Naive B cell (primary cell): ENCODE results near the gene PERM1. TPM values are rescaled to one million over a fixed set of nuclear protein-coding genes. Genes with fewer than 3 reads are reported as not detected.
A peak's percentile ranks its signal among the peaks of the same experiment; 100 is the strongest.

Source experiments
- ATAC-seq, 2 donors: fragments of 150-1000 bp; cut with Tn5 transposase; 2 replicates each; pipeline ENCODE4 v1.10.0; 2021; ENCODE audit warnings: low read depth in 2 of 2, mild to moderate bottlenecking in 2 of 2, moderate library complexity in 2 of 2
- DNase-seq: peaks from one replicate; pipeline ENCODE4 v3.0.0; 2022
- H3K27ac Mint-ChIP-seq, 6 donors: one replicate each; pipeline ENCODE4 v1.8.0; 2020 to 2022; ENCODE audit warnings: mild to moderate bottlenecking in 6 of 6, mixed read lengths in 6 of 6, moderate library complexity in 5 of 6, inconsistent platforms in 2 of 6
- H3K27me3 Mint-ChIP-seq, 3 donors: one replicate each; pipeline ENCODE4 v1.8.0; 2021 to 2022; ENCODE audit warnings: mixed read lengths in 3 of 3, mild to moderate bottlenecking in 1 of 3
- H3K36me3 Mint-ChIP-seq, 2 donors: one replicate each; pipeline ENCODE4 v1.8.0; 2020 to 2022; ENCODE audit warnings: mixed read lengths in 2 of 2, inconsistent platforms in 1 of 2, mild to moderate bottlenecking in 1 of 2
- H3K4me1 Mint-ChIP-seq, 3 donors: one replicate each; pipeline ENCODE4 v1.8.0; 2020 to 2022; ENCODE audit warnings: mixed read lengths in 3 of 3, inconsistent platforms in 1 of 3, mild to moderate bottlenecking in 1 of 3, moderate library complexity in 1 of 3
- H3K4me3 Mint-ChIP-seq, 8 donors: one replicate each; pipeline ENCODE4 v1.8.0; 2020 to 2022; ENCODE audit warnings: mild to moderate bottlenecking in 8 of 8, mixed read lengths in 8 of 8, moderate library complexity in 8 of 8, inconsistent platforms in 2 of 8
- H3K9me3 Mint-ChIP-seq, 7 donors: one replicate each; pipeline ENCODE4 v1.8.0; 2020 to 2022; ENCODE audit warnings: mixed read lengths in 7 of 7, mild to moderate bottlenecking in 5 of 7, inconsistent platforms in 2 of 7, moderate library complexity in 1 of 7
- polyA plus RNA-seq, 6 donors: library from polyadenylated mRNA; unstranded; fragments of 300-500 nt; fragmentation: Illumina TruSeq; gene quantifications; one replicate each; pipeline ENCODE4 v1.2.3, GENCODE V29; 2021; ENCODE audit warnings: low read depth in 6 of 6

PERM1 gene
- polyA plus RNA-seq, 6 donors from 2014 or later, result not detected

GRCh38 chr1:929712-930632, 51.9 kb downstream of the PERM1 start:
- Mint-ChIP-seq H3K27ac (no peak overlapping the region), H3K36me3 (no peaks in the 10 kb centered on the region), H3K4me1 (peaks cover 0 to 15% (median 14%) of the 10 kb centered on the region in 3 donors), H3K4me3 (no peak overlapping the region), H3K27me3 (peaks cover 10 to 71% (median 63%) of the 10 kb centered on the region in 3 donors), H3K9me3 (no peaks in the 10 kb centered on the region)
- DNase-seq, result no peak
- no peak for ATAC-seq

- H3K27ac Mint-ChIP-seq, result no peak overlapping the region
- H3K4me1 Mint-ChIP-seq, result peaks cover 0 to 14% (median 13%) of the 10 kb centered on the region in 3 donors
- no peaks in the 10 kb centered on the region for H3K9me3 Mint-ChIP-seq
- no peak overlapping the region for H3K4me3 Mint-ChIP-seq
- no peak for DNase-seq
- H3K36me3 Mint-ChIP-seq, result no peaks in the 10 kb centered on the region
- peaks cover 10 to 67% (median 58%) of the 10 kb centered on the region in 3 donors for H3K27me3 Mint-ChIP-seq
- no peak for ATAC-seq
Observed at GRCh38 chr1:928825-929661, 52.9 kb downstream of the PERM1 start.

DNA sequence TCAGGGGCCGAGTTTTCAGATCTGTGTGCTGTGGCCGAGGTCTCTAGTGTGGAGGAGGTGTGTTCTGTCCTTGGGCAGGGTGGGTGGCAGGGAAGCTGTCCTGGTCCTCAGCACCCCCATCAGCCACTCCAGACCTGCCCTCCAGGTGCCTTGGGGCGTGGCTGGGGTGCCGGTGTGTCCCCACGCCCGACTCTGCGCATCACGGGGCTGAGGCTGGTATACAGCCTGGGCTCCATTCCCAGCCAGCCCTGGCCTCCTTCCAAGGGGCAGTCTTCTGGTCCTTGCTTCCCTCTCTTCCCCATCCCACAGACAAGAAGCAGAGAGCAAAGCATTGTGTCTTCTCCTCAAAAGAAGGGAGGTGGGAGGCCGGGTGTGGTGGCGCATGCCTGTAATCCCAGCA, 54.1 kb downstream of the PERM1 start:
- Mint-ChIP-seq H3K4me1 (peaks cover 5 to 20% (median 19%) of the 10 kb centered on the region in 3 donors), H3K4me3 (peak overlapping the region in 3 of 8 donors; percentile 2 to 63 (median 23)), H3K36me3 (no peaks in the 10 kb centered on the region), H3K27me3 (peaks cover 15 to 64% (median 56%) of the 10 kb centered on the region in 3 donors), H3K9me3 (no peaks in the 10 kb centered on the region), H3K27ac (no peak overlapping the region)
- ATAC-seq (no peak), DNase-seq (no peak)

GRCh38 chr1:927234-927633, 54.7 kb downstream of the PERM1 start:
- no peak for ATAC-seq
- peaks cover 5 to 22% (median 20%) of the 10 kb centered on the region in 3 donors for H3K4me1 Mint-ChIP-seq

DNA sequence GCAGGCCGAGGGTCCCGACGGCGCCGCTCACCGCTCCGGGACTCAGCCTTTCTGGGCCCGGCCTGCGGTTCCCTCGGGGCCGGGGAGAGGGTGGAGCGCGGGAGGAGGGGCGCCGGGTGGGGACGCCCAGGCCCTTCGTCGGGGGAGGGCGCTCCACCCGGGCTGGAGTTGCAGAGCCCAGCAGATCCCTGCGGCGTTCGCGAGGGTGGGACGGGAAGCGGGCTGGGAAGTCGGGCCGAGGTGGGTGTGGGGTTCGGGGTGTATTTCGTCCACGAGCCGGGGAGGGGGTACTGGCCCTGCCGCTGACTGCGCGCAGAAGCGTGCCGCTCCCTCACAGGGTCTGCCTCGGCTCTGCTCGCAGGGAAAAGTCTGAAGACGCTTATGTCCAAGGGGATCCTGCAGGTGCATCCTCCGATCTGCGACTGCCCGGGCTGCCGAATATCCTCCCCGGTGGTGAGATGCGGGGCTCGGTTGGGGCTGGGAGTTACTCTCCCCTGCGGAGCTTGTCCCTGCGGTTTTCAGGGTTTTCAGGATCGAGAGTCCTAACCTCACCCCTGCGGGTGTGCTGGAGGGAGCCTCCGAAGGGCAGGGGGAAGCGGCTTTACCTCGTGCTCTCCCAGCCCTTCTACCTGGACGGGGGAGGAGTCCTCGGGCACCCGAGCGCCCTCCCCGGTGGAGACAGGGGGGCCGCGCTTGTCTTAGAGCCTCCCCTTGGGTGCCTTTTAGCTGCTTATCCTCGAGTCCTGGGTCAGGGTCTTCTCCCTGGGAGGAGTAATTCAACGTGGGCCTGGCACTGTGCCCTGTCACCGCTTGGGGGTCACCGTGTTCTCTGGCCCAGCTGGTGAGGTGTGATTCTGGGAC, 56.1 kb downstream of the PERM1 start:
- Mint-ChIP-seq H3K36me3 (no peaks in the 10 kb centered on the region), H3K27ac (no peak overlapping the region), H3K4me1 (peaks cover 11 to 22% (median 20%) of the 10 kb centered on the region in 3 donors), H3K27me3 (peaks cover 22 to 69% (median 54%) of the 10 kb centered on the region in 3 donors), H3K4me3 (peak overlapping the region; percentile 40 to 81 (median 66)), H3K9me3 (peaks cover 0 to 2% (median 0%) of the 10 kb centered on the region in 7 donors)
- no peak for DNase-seq
- peak in 1 of 2 donors; percentile 11 for ATAC-seq

More at GRCh38 chr1:927234-927633, 54.7 kb downstream of the PERM1 start:
- no peak overlapping the region for H3K27ac Mint-ChIP-seq
- no peaks in the 10 kb centered on the region for H3K36me3 Mint-ChIP-seq
- H3K27me3 Mint-ChIP-seq, result peaks cover 15 to 64% (median 51%) of the 10 kb centered on the region in 3 donors
- H3K4me3 Mint-ChIP-seq, result peak overlapping the region in 2 of 8 donors; percentile 2 to 23
- no peak for DNase-seq
- no peaks in the 10 kb centered on the region for H3K9me3 Mint-ChIP-seq

Other genes starting within 250 kb of the PERM1 start
- under 1 TPM in 2 of 6 donors, not detected in 4; 0.19 to 0.40 TPM for gene SAMD11, start 58.2 kb downstream of the PERM1 start, polyA plus RNA-seq
- gene NOC2L, start 22.8 kb downstream of the PERM1 start, polyA plus RNA-seq, result 10 to 100 TPM; 50.8 to 78.2 (median 60.4) TPM
- 1 to 10 TPM in 4 of 6 donors, under 1 TPM in 1, not detected in 1; 0.70 to 1.8 (median 1.4) TPM for gene KLHL17, start 21.5 kb downstream of the PERM1 start, polyA plus RNA-seq
- not detected for gene PLEKHN1, start 15.6 kb downstream of the PERM1 start, polyA plus RNA-seq
- under 1 TPM in 2 of 6 donors, not detected in 4; 0.45 to 0.64 TPM for gene HES4, start 18.0 kb upstream of the PERM1 start, polyA plus RNA-seq
- gene ISG15, start 31.4 kb upstream of the PERM1 start, polyA plus RNA-seq, result 100 to 1,000 TPM in 4 of 6 donors, 10 to 100 TPM in 2; 55.1 to 183 (median 124) TPM
- under 1 TPM in 2 of 6 donors, not detected in 4; 0.04 to 0.52 TPM for gene AGRN, start 38.0 kb upstream of the PERM1 start, polyA plus RNA-seq
- gene RNF223, start 92.2 kb upstream of the PERM1 start, polyA plus RNA-seq, result not detected
- gene C1orf159, start 134.0 kb upstream of the PERM1 start, polyA plus RNA-seq, result 1 to 10 TPM in 5 of 6 donors, not detected in 1; 2.0 to 6.3 (median 4.3) TPM
- gene TTLL10, start 191.8 kb upstream of the PERM1 start, polyA plus RNA-seq, result not detected
- 10 to 100 TPM in 1 of 6 donors, 1 to 10 TPM in 5; 2.4 to 13.0 (median 7.9) TPM for gene TNFRSF18, start 224.5 kb upstream of the PERM1 start, polyA plus RNA-seq
- gene TNFRSF4, start 232.1 kb upstream of the PERM1 start, polyA plus RNA-seq, result under 1 TPM in 3 of 6 donors, not detected in 3; 0.18 to 0.36 (median 0.32) TPM
- 100 to 1,000 TPM in 1 of 6 donors, 10 to 100 TPM in 5; 64.8 to 101 (median 85.4) TPM for gene SDF4, start 249.9 kb upstream of the PERM1 start, polyA plus RNA-seq